B cell (primary cell): Measurements from ENCODE around the gene LIMK1. TPM values are rescaled to one million over a fixed set of nuclear protein-coding genes. Genes with fewer than 3 reads are reported as not detected.

Experiments
- ATAC-seq: fragments of 200-7000 bp; cut with Tn5 transposase; one replicate; pipeline ENCODE4 v1.10.0; 2021; ENCODE audit warnings: low read depth, mild to moderate bottlenecking, moderate number of reproducible peaks, moderate library complexity
- CTCF ChIA-PET: fragments of 350-600 bp; sonication (Branson Sonifier 250); formaldehyde crosslinking; loops from one replicate; lab custom pipeline; 2021; ENCODE audit warnings: antibody characterized with exemption, inconsistent platforms; lab: Charles Lee
- POLR2A ChIA-PET: fragments of 350-600 bp; sonication (Branson Sonifier 250); formaldehyde crosslinking; loops from one replicate; lab custom pipeline; 2021; ENCODE audit warnings: antibody characterized with exemption; lab: Charles Lee
- DNase-seq: peaks from one replicate; pipeline ENCODE4 v3.0.0; 2013
- H2AFZ ChIP-seq: 2 replicates; pipeline ENCODE4 v1.6.1; 2012; ENCODE audit warnings: mild to moderate bottlenecking, low read depth, low read length; ENCODE audit not compliant: insufficient read depth, poor library complexity, severe bottlenecking
- H3K27ac ChIP-seq, 2 donors: 1 replicate in 1 of 2; 2 replicates in 1 of 2; pipeline ENCODE4 v1.5.1; 2012 to 2013; ENCODE audit warnings: low read length in 2 of 2, mild to moderate bottlenecking in 2 of 2, moderate library complexity in 1 of 2
- H3K27me3 ChIP-seq, 4 experiments: fragments of 200-600 bp in 1 of 4; sonication (generic) in 1 of 4; replicated peaks in 1 of 4; 1 replicate in 2 of 4; 2 replicates in 2 of 4; pipeline versions ENCODE4 v1.6.1 to v1.7.0; 2013 to 2016; ENCODE audit warnings: low read length in 3 of 4, mild to moderate bottlenecking in 2 of 4, mixed read lengths in 1 of 4, moderate library complexity in 1 of 4; ENCODE audit not compliant: insufficient read depth in 4 of 4, control insufficient read depth in 3 of 4; ENCODE audit errors: control extremely low read depth in 1 of 4
- H3K36me3 ChIP-seq, 2 experiments: replicated peaks in 1 of 2; 1 replicate in 1 of 2; 2 replicates in 1 of 2; pipeline versions ENCODE4 v1.6.1 to v1.7.1; 2013; ENCODE audit warnings: low read length in 1 of 2; ENCODE audit not compliant: insufficient read depth in 2 of 2, control insufficient read depth in 1 of 2; ENCODE audit errors: control extremely low read depth in 1 of 2, extremely low read depth in 1 of 2
- H3K4me1 ChIP-seq, 2 donors: fragments of 200-600 bp in 1 of 2; sonication (generic) in 1 of 2; 1 replicate in 1 of 2; 2 replicates in 1 of 2; pipeline versions ENCODE4 v1.5.1 to v1.6.1; 2013 to 2017; ENCODE audit warnings: low read length in 2 of 2; ENCODE audit not compliant: control insufficient read depth in 2 of 2, insufficient read depth in 2 of 2
- H3K4me2 ChIP-seq: replicated peaks from 2 replicates; pipeline ENCODE3; 2012; ENCODE audit warnings: mild to moderate bottlenecking, low read depth, low read length; ENCODE audit not compliant: poor library complexity, severe bottlenecking
- H3K4me3 ChIP-seq, 5 experiments: fragments of 200-600 bp in 1 of 5; sonication (generic) in 1 of 5; 1 replicate in 3 of 5; 2 replicates in 2 of 5; pipeline versions ENCODE4 v1.5.1 to v1.7.0; 2011 to 2016; ENCODE audit warnings: low read length in 4 of 5, mild to moderate bottlenecking in 4 of 5, low read depth in 2 of 5, control low read depth in 1 of 5, moderate library complexity in 1 of 5; ENCODE audit not compliant: insufficient read depth in 1 of 5; ENCODE audit errors: control extremely low read depth in 1 of 5, extremely low read depth in 1 of 5
- H3K79me2 ChIP-seq: fragments of 200-600 bp; sonication (generic); one replicate; pipeline ENCODE4 v1.6.0; 2016; ENCODE audit warnings: low read length; ENCODE audit not compliant: control insufficient read depth, insufficient read depth
- H3K9ac ChIP-seq: fragments of 200-600 bp; sonication (generic); 2 replicates; pipeline ENCODE4 v1.6.1; 2017; ENCODE audit warnings: mild to moderate bottlenecking, low read length, moderate library complexity
- H3K9me3 ChIP-seq, 3 donors: one replicate each; pipeline versions ENCODE4 v1.6.1 to v1.7.1; 2013; ENCODE audit warnings: low read length in 2 of 3; ENCODE audit not compliant: control insufficient read depth in 2 of 3, insufficient read depth in 1 of 3; ENCODE audit errors: control extremely low read depth in 1 of 3
- H4K20me1 ChIP-seq: 2 replicates; pipeline ENCODE4 v1.6.0; 2012; ENCODE audit warnings: mild to moderate bottlenecking, low read length; ENCODE audit not compliant: insufficient read depth, control insufficient read depth, poor library complexity, severe bottlenecking
- H3K27ac Mint-ChIP-seq: one replicate; pipeline ENCODE4 v1.8.0; 2021; ENCODE audit warnings: mixed read lengths
- H3K27me3 Mint-ChIP-seq: one replicate; pipeline ENCODE4 v1.8.0; 2021; ENCODE audit warnings: mixed read lengths
- H3K4me1 Mint-ChIP-seq: one replicate; pipeline ENCODE4 v1.8.0; 2021; ENCODE audit warnings: mixed read lengths
- H3K4me3 Mint-ChIP-seq: one replicate; pipeline ENCODE4 v1.8.0; 2021; ENCODE audit warnings: mixed read lengths
- H3K9me3 Mint-ChIP-seq: one replicate; pipeline ENCODE4 v1.8.0; 2022; ENCODE audit warnings: mixed read lengths; ENCODE audit not compliant: insufficient read depth
- EZH2 ChIP-seq: IDR thresholded peaks from 2 replicates; pipeline ENCODE4 v1.6.1; 2012; ENCODE audit warnings: borderline replicate concordance, low read depth, mild to moderate bottlenecking, moderate library complexity, low read length; ENCODE audit not compliant: insufficient read depth, poor library complexity, severe bottlenecking
- WGBS: methylation state at CpG from one replicate; pipeline ENCODE4 v1.1.5; 2013; ENCODE audit warnings: missing lambda C conversion rate; ENCODE audit not compliant: insufficient coverage; 5-methylcytosine and 5-hydroxymethylcytosine counted together
- intact Hi-C: fragments of 100-400 bp; cut with micrococcal nuclease; formaldehyde crosslinking; loops from one replicate; pipeline ENCODE4 v1.10.0; 2022
- polyA plus RNA-seq: library from polyadenylated mRNA; depleted of rRNA; stranded (reverse); fragments of >200 nt; gene quantifications from 2 replicates; pipeline ENCODE4 v1.2.3, GENCODE V29; 2012
- total RNA-seq, 2 donors: library from RNA; stranded (reverse); fragments of 120-200 nt in 1 of 2; gene quantifications; 1 replicate in 1 of 2; 2 replicates in 1 of 2; pipeline versions ENCODE4 v1.2.3 to v1.2.4, GENCODE V29; 2013 to 2022
- TF ChIP-seq, protein P1 (sequence below): fragments of 200-600 bp; IDR thresholded peaks from one replicate; pipeline ENCODE4 v1.8.0; 2022; ENCODE audit warnings: antibody characterized with exemption, mild to moderate bottlenecking

LIMK1 gene
- total and polyA plus RNA-seq, 2 donors (not counting 1 experiment from before 2014, with no cell fraction given), result 38.7 to 70.8 TPM

- H3K27ac Mint-ChIP-seq, result no peak overlapping the region
- 91% methylated on average over 12 of the region's 12 CpGs for whole genome bisulfite sequencing
- Histone ChIP-seq H2AFZ (peak overlapping the region; percentile 28), H3K27me3 (no peaks in the 10 kb centered on the region), H3K9me3 (no peaks in the 10 kb centered on the region), H3K79me2 (no peaks in the 10 kb centered on the region), H3K4me3 (no peak overlapping the region), H3K9ac (no peak overlapping the region), H3K4me2 (no peak overlapping the region), H4K20me1 (no peaks in the 10 kb centered on the region), H3K27ac (no peak overlapping the region), H3K36me3 (no peaks in the 10 kb centered on the region), H3K4me1 (no peaks in the 10 kb centered on the region)
- no peaks in the 10 kb centered on the region for H3K27me3 Mint-ChIP-seq
- H3K4me3 Mint-ChIP-seq, result no peak overlapping the region
- ChIA-PET CTCF (interaction anchor here (0.6 kb wide), 1 partner anchor 56 kb away, joined by 3 read pairs; no protein-coding TSS in a partner anchor), POLR2A (no interaction called here)
- DNase-seq, result no peak
- H3K9me3 Mint-ChIP-seq, result no peaks in the 10 kb centered on the region
- intact Hi-C loops, result no loop called here
- TF ChIP-seq, protein P1, sequence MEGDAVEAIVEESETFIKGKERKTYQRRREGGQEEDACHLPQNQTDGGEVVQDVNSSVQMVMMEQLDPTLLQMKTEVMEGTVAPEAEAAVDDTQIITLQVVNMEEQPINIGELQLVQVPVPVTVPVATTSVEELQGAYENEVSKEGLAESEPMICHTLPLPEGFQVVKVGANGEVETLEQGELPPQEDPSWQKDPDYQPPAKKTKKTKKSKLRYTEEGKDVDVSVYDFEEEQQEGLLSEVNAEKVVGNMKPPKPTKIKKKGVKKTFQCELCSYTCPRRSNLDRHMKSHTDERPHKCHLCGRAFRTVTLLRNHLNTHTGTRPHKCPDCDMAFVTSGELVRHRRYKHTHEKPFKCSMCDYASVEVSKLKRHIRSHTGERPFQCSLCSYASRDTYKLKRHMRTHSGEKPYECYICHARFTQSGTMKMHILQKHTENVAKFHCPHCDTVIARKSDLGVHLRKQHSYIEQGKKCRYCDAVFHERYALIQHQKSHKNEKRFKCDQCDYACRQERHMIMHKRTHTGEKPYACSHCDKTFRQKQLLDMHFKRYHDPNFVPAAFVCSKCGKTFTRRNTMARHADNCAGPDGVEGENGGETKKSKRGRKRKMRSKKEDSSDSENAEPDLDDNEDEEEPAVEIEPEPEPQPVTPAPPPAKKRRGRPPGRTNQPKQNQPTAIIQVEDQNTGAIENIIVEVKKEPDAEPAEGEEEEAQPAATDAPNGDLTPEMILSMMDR, result no peak
- ATAC-seq, result no peak
- peaks cover 2% of the 10 kb centered on the region for H3K4me1 Mint-ChIP-seq
Observed at GRCh38 chr7:74138334-74138867, 54.8 kb downstream of the LIMK1 start.

GRCh38 chr7:74138945-74139843 lies 55.6 kb downstream of the LIMK1 start:
- Histone ChIP-seq H3K9me3 (peaks cover 0 to 5% (median 0%) of the 10 kb centered on the region in 3 donors), H3K4me2 (no peak overlapping the region), H3K36me3 (no peaks in the 10 kb centered on the region), H3K27ac (no peak overlapping the region), H3K27me3 (no peaks in the 10 kb centered on the region), H3K79me2 (no peaks in the 10 kb centered on the region), H3K4me1 (no peaks in the 10 kb centered on the region), H3K9ac (no peak overlapping the region), H3K4me3 (no peak overlapping the region), H4K20me1 (no peaks in the 10 kb centered on the region), H2AFZ (no peak overlapping the region)
- H3K27ac Mint-ChIP-seq, result no peak overlapping the region
- ChIA-PET CTCF (no interaction called here), POLR2A (no interaction called here)
- H3K4me3 Mint-ChIP-seq, result no peak overlapping the region
- peaks cover under 1% of the 10 kb centered on the region for H3K4me1 Mint-ChIP-seq
- ATAC-seq (no peak), DNase-seq (no peak)
- TF ChIP-seq, protein P1, result no peak
- TF ChIP-seq EZH2, result no peak
- no peaks in the 10 kb centered on the region for H3K9me3 Mint-ChIP-seq
- WGBS, result 96% methylated on average over 11 of the region's 16 CpGs
- intact Hi-C loops, result no loop called here
- no peaks in the 10 kb centered on the region for H3K27me3 Mint-ChIP-seq
